OCI-LY1 (cell line): ENCODE results near the gene RNF41.

ENCODE experiments used
- H2AFZ ChIP-seq: fragments of 200-600 bp; sonication (generic), shearing (Covaris generic); 2 replicates; pipeline ENCODE4 v1.6.0; 2014; ENCODE audit warnings: antibody characterized with exemption, mild to moderate bottlenecking, low read length
- H3F3A ChIP-seq: fragments of 200-600 bp; sonication (generic), shearing (Covaris generic); 2 replicates; pipeline ENCODE4 v1.6.0; 2014; ENCODE audit warnings: mild to moderate bottlenecking, antibody characterized with exemption, low read length, moderate library complexity; ENCODE audit not compliant: insufficient read depth
- H3K27ac ChIP-seq: fragments of 200-600 bp; sonication (generic); 2 replicates; pipeline ENCODE4 v1.5.1; 2014; ENCODE audit warnings: low read length, mixed run types, mild to moderate bottlenecking, low read depth; ENCODE audit not compliant: poor library complexity, severe bottlenecking
- H3K27me3 ChIP-seq: fragments of 200-600 bp; sonication (generic); 2 replicates; pipeline ENCODE4 v1.6.0; 2014; ENCODE audit warnings: antibody characterized with exemption, mild to moderate bottlenecking, low read length, moderate library complexity; ENCODE audit not compliant: insufficient read depth
- H3K36me3 ChIP-seq: fragments of 200-600 bp; sonication (generic); 2 replicates; pipeline ENCODE4 v1.6.1; 2014; ENCODE audit warnings: mild to moderate bottlenecking, antibody characterized with exemption, low read length, moderate library complexity, mixed read lengths; ENCODE audit not compliant: insufficient read depth
- H3K4me1 ChIP-seq: fragments of 200-600 bp; sonication (generic); 2 replicates; pipeline ENCODE4 v1.5.1; 2014; ENCODE audit warnings: mild to moderate bottlenecking, low read length, moderate library complexity; ENCODE audit not compliant: insufficient read depth, severe bottlenecking
- H3K4me2 ChIP-seq: fragments of 200-600 bp; sonication (generic), shearing (Covaris generic); 2 replicates; pipeline ENCODE4 v1.6.1; 2014; ENCODE audit warnings: low read length
- H3K4me3 ChIP-seq: fragments of 200-600 bp; sonication (generic); 2 replicates; pipeline ENCODE4 v1.5.1; 2014; ENCODE audit warnings: low read length, low read depth, mild to moderate bottlenecking, mixed read lengths; ENCODE audit not compliant: poor library complexity, severe bottlenecking
- H3K79me2 ChIP-seq: fragments of 200-600 bp; shearing (Covaris generic); 2 replicates; pipeline ENCODE4 v1.6.1; 2016; ENCODE audit warnings: mixed run types, low read length, mixed read lengths; ENCODE audit not compliant: insufficient read depth
- H3K9ac ChIP-seq: fragments of 200-600 bp; sonication (generic), shearing (Covaris generic); 2 replicates; pipeline ENCODE4 v1.6.1; 2014; ENCODE audit warnings: mild to moderate bottlenecking, low read length, mixed read lengths
- H3K9me2 ChIP-seq: fragments of 200-600 bp; sonication (generic), shearing (Covaris generic); 2 replicates; pipeline ENCODE4 v1.6.1; 2014; ENCODE audit warnings: low read depth, mild to moderate bottlenecking, low read length, mixed read lengths
- H3K9me3 ChIP-seq: fragments of 200-600 bp; shearing (Covaris generic); 2 replicates; pipeline ENCODE4 v1.6.1; 2014; ENCODE audit warnings: low read length, mixed read lengths
- H4K20me1 ChIP-seq: fragments of 200-600 bp; sonication (generic), shearing (Covaris generic); 2 replicates; pipeline ENCODE4 v1.6.0; 2016; ENCODE audit warnings: mild to moderate bottlenecking, low read length; ENCODE audit not compliant: insufficient read depth
- EZH2 ChIP-seq: fragments of 200-600 bp; sonication (generic), shearing (Covaris generic); IDR thresholded peaks from 2 replicates; pipeline ENCODE4 v1.8.0; 2017; ENCODE audit warnings: borderline replicate concordance, mixed run types, mild to moderate bottlenecking, antibody characterized with exemption, low read length, moderate library complexity, mixed read lengths
- TF ChIP-seq, protein P1 (sequence below): fragments of 200-600 bp; sonication (generic), shearing (Covaris generic); IDR thresholded peaks from 2 replicates; pipeline ENCODE4 v1.5.1; 2017; ENCODE audit warnings: mild to moderate bottlenecking, antibody characterized with exemption, low read length, moderate library complexity, mixed read lengths

Gene RNF41

DNA sequence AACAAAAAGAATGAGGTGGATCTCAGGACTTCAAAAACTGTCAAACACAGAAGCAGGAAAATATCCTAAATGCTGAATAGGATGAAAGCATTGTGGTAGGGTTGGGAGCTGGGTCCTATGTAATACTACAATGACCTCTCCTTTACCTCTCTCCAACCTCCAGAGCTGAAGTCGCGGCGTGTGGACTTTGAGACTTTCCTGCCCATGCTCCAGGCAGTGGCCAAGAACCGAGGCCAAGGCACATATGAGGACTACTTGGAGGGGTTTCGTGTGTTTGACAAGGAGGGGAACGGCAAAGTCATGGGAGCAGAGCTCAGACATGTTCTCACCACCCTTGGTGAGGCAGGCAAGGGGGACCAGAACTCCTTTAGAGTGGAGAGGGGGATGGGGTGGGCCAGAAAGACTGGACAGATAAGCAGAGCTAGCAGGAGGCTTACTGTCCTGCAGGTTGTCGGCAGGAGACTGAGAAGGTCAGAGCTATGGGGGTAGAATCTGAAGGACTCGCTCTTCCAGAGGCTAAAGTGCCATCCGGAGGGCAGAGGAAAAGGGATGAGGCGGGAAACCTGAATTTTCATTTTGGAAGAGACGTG lies 66.4 kb downstream of the RNF41 start:
- Histone ChIP-seq H3F3A (no peaks in the 10 kb centered on the region), H3K36me3 (peaks cover 20% of the 10 kb centered on the region), H3K9me3 (no peaks in the 10 kb centered on the region), H4K20me1 (no peaks in the 10 kb centered on the region), H3K9ac (no peak overlapping the region), H3K27ac (no peak overlapping the region), H3K4me1 (peaks cover 56% of the 10 kb centered on the region), H3K9me2 (no peaks in the 10 kb centered on the region), H2AFZ (no peak overlapping the region), H3K4me3 (no peak overlapping the region), H3K4me2 (no peak overlapping the region), H3K79me2 (peaks cover 13% of the 10 kb centered on the region), H3K27me3 (no peaks in the 10 kb centered on the region)
- TF ChIP-seq, protein P1, sequence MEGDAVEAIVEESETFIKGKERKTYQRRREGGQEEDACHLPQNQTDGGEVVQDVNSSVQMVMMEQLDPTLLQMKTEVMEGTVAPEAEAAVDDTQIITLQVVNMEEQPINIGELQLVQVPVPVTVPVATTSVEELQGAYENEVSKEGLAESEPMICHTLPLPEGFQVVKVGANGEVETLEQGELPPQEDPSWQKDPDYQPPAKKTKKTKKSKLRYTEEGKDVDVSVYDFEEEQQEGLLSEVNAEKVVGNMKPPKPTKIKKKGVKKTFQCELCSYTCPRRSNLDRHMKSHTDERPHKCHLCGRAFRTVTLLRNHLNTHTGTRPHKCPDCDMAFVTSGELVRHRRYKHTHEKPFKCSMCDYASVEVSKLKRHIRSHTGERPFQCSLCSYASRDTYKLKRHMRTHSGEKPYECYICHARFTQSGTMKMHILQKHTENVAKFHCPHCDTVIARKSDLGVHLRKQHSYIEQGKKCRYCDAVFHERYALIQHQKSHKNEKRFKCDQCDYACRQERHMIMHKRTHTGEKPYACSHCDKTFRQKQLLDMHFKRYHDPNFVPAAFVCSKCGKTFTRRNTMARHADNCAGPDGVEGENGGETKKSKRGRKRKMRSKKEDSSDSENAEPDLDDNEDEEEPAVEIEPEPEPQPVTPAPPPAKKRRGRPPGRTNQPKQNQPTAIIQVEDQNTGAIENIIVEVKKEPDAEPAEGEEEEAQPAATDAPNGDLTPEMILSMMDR = no peak
- TF ChIP-seq EZH2 = no peak

DNA sequence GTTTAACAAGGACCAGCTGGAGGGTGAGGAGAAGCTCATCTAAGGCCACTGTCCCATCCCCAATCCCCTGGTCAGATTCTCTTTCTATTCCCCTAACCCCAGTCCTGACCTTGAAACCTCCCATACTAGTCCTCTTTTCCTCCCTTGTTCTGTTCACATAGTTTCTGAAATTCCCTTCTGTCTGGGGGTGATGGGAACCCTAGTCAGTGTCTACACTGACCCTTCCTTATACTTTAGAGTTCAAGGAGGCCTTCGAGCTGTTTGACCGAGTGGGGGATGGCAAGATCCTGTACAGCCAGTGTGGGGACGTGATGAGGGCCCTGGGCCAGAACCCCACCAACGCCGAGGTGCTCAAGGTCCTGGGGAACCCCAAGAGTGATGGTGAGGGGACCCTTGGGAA lies 66.9 kb downstream of the RNF41 start:
- H3K36me3 ChIP-seq = peaks cover 15% of the 10 kb centered on the region
- H3F3A ChIP-seq = no peaks in the 10 kb centered on the region
- no peak overlapping the region for H2AFZ ChIP-seq
- H3K4me1 ChIP-seq = peaks cover 50% of the 10 kb centered on the region
- no peaks in the 10 kb centered on the region for H3K9me2 ChIP-seq
- no peaks in the 10 kb centered on the region for H3K27me3 ChIP-seq
- TF ChIP-seq, protein P1 = no peak
- peaks cover 13% of the 10 kb centered on the region for H3K79me2 ChIP-seq
- H3K9ac ChIP-seq = no peak overlapping the region
- H3K4me2 ChIP-seq = no peak overlapping the region
- H4K20me1 ChIP-seq = no peaks in the 10 kb centered on the region
- H3K9me3 ChIP-seq = no peaks in the 10 kb centered on the region
- no peak overlapping the region for H3K4me3 ChIP-seq
- H3K27ac ChIP-seq = peak overlapping the region; percentile 91

DNA sequence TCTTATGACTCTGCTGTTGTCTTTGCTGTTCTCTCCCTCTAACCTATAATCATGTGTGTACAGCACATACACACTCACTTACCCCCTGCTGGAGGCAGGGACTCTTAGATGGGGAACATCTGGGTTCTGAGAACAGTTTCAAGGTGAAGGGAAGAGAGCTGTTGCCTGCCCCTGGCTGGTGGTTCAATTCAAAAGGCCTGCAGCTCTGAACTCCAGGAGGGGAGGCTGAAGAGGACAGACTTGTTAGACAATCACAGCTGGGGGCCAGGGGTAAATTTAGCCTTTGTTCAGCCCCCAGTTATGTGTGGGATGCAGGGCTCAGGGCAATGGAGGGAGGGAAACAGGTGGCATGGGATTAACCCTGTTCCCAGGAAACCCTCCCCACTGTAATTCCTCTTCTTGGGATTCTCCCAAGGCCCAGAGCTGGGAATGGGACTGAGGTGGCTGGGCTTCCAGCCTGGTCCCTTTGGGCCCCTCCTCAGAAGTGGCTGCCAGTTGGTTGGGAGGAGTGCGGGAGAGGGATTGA lies 67.4 kb downstream of the RNF41 start:
- H3K9ac ChIP-seq = peak overlapping the region; percentile 88; the same call in 1 of the 2 replicates
- no peaks in the 10 kb centered on the region for H3K27me3 ChIP-seq
- H4K20me1 ChIP-seq = no peaks in the 10 kb centered on the region
- peaks cover 10% of the 10 kb centered on the region; the same call in 1 of the 2 replicates for H3K36me3 ChIP-seq
- H3K4me1 ChIP-seq = peaks cover 45% of the 10 kb centered on the region
- no peak overlapping the region for H3K4me3 ChIP-seq
- H3F3A ChIP-seq = no peaks in the 10 kb centered on the region
- peaks cover 11% of the 10 kb centered on the region for H3K79me2 ChIP-seq
- H3K27ac ChIP-seq = peak overlapping the region; percentile 91
- H3K4me2 ChIP-seq = peak overlapping the region; percentile 91; the same call in 1 of the 2 replicates
- H3K9me2 ChIP-seq = no peaks in the 10 kb centered on the region
- H3K9me3 ChIP-seq = no peaks in the 10 kb centered on the region
- no peak overlapping the region for H2AFZ ChIP-seq
- no peak for TF ChIP-seq EZH2
- TF ChIP-seq, protein P1 = no peak
